WI38 (cell line): ENCODE results near the gene LRRFIP1.

Experiments used
- H3K4me3 ChIP-seq: 2 replicates; pipeline ENCODE4 v1.5.1; 2011; ENCODE audit warnings: low read depth, mild to moderate bottlenecking, control low read depth, low read length
- TF ChIP-seq, protein P1 (sequence below): IDR thresholded peaks from 2 replicates; pipeline ENCODE4 v1.5.1; 2012; ENCODE audit warnings: low read depth, mild to moderate bottlenecking, control low read depth, low read length

The LRRFIP1 gene

DNA sequence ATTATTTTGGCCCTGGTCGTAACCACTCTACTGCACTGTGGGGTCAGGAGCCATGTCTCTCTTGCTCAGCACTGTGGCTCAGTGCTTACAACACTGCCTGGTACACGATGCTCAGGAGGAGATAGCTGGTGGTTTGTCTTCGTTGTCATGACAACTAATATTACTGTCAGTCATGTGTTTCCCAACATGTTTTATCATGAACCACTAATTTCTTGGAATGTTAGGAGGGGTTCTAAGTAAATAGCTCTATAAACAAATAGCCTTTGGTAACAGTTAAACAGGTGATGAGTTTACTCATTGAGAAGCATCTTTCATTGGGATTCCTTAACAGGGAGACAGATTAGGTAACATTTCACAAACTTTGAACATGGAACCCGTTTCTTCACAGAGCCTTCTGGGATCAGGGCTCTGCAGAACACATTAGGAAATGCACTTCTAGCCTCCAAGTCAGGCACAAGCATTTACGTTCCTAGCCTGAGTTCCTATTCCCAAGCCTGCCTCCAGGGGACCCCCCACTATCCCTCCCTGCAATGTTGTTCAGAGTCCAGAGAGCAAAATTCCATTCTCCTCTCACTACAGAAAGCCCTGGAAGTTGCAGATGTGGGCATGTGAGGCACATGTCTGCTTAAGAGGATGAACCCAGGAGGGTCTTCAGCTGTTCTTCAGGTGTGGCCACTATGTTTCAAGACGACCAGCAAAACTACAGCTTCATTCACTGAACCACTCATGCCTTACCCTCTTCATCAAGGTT lies 164.8 kb downstream of the LRRFIP1 start:
- H3K4me3 ChIP-seq, result no peak overlapping the region
- TF ChIP-seq, protein P1, sequence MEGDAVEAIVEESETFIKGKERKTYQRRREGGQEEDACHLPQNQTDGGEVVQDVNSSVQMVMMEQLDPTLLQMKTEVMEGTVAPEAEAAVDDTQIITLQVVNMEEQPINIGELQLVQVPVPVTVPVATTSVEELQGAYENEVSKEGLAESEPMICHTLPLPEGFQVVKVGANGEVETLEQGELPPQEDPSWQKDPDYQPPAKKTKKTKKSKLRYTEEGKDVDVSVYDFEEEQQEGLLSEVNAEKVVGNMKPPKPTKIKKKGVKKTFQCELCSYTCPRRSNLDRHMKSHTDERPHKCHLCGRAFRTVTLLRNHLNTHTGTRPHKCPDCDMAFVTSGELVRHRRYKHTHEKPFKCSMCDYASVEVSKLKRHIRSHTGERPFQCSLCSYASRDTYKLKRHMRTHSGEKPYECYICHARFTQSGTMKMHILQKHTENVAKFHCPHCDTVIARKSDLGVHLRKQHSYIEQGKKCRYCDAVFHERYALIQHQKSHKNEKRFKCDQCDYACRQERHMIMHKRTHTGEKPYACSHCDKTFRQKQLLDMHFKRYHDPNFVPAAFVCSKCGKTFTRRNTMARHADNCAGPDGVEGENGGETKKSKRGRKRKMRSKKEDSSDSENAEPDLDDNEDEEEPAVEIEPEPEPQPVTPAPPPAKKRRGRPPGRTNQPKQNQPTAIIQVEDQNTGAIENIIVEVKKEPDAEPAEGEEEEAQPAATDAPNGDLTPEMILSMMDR, result peak; percentile 41

DNA sequence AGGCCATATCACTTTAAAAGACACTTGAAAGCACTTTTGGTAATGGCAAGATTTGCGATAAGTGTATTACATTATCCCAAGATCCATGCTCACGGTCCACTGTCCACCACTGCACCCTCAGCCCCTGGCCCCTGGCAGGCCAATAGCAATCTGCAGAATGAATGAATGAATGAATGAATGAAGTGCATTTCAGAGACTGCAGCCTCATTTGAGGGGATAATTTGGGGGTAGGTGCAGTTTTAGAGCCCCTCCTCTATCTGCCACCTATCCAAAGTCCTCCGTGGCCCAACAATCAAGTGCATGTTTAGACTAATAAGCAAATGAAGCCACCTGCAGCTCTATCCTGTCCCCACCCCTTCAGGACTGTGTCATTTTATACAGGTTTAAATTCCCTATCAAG lies 169.9 kb downstream of the LRRFIP1 start:
- TF ChIP-seq, protein P1, result no peak

DNA sequence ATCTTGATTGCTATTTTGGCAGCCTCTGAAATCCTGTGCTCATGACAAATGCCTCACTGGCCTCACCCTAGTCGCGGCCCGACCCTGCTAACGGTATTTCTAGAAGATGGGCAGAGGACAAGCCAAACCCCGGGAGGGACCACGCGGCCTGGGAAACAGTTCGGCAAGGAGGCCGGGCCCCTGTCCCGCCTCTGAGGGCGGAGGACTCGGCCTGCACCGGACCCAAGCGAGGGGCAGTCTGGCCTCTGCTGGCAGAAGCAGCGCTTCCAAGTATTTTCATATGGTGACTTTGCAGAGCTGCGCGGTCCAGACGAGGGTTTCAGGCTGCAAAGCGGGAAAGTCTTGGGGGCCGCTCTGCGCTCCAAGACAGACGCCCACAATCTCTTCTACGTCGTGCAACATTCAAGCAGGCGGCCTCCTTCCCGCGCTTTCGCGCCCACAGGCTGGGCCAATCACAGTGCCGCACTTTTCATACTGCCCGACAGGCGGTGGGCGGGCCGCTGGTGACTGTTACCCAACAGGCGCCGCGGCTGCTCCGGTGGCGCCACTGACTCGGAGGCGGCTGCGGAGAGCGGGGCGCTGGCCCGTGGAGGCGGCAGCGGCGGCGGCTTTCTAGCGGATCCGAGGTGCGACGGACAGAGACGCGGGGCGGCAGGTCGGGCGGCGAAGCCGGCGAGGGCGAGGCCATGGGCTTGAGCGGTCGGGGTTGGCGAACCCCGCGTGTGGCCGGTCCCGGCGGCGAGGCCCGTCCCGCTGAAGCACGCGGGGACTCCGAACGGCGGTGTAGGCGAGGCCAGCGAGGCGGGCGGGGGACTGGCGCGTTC lies 171.1 kb downstream of the LRRFIP1 start, which contains the start of gene RBM44:
TSS of gene RBM44 (plus strand) at position 544 of the 824 bp plus-strand sequence. CDS start 14,831 bp downstream, outside the sequence.
- TF ChIP-seq, protein P1, result no peak
- no peak within 1 kb of the TSS for H3K4me3 ChIP-seq

More for the DNA sequence above, 169.9 kb downstream of the LRRFIP1 start:
- no peak overlapping the region for H3K4me3 ChIP-seq

DNA sequence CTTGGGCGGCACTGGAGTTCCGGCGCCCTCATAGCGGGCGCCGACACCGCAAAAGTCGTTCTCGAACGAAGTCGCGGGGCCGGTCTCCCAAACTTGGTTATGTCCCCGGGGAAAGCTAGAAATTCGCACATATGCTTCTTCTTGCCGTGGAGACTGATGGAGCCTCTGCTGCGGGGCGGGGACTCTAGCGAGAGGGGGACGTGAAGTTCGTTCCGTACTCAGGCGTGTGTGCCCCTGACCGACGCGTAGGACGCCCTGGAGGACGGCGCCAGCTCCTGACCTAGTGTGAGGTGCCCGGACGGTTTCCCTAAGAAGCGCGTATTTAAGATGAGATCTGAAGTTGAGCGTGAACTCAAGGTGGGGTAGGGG lies 171.7 kb downstream of the LRRFIP1 start:
- TF ChIP-seq, protein P1, result no peak
- H3K4me3 ChIP-seq, result no peak overlapping the region

DNA sequence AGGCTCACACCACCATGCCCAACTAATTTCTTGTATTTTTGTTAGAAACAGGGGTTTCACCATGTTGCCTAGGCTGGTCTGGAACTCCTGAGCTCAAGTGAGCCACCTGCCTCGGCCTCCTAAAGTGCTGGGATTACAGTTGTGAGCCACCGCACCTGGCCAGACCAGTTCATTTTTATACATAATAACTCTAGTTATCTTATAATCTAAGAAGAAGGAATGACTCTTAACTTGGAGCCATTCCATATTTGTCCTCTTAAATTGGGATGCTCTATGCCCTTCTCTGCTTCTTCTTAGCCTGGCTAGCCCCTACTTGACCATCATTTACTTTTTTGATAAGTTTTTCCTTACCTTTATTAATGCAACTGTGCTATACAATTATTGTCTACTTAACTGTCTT lies 174.1 kb downstream of the LRRFIP1 start:
- TF ChIP-seq, protein P1, result no peak
- H3K4me3 ChIP-seq, result no peak overlapping the region

DNA sequence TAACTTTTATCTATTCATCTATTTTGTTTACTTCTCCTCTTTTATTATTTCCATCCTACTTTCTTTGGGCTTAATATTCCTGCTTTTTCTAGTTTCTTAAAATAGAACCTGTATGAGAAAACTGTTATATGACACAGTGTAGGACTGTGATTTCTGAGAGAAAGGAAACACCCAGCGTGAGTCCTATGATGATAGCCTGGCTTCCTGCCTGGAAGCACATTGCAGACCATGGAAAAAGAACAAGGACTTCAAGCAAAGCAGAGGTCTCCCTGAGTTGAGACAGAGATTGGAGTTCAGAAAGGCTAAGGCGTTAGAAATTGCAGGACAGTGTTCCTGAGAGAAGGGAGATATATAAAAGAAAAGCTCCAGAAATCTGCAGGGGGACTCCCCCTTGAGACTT lies 178.9 kb downstream of the LRRFIP1 start:
- TF ChIP-seq, protein P1, result no peak
- H3K4me3 ChIP-seq, result no peak overlapping the region

DNA sequence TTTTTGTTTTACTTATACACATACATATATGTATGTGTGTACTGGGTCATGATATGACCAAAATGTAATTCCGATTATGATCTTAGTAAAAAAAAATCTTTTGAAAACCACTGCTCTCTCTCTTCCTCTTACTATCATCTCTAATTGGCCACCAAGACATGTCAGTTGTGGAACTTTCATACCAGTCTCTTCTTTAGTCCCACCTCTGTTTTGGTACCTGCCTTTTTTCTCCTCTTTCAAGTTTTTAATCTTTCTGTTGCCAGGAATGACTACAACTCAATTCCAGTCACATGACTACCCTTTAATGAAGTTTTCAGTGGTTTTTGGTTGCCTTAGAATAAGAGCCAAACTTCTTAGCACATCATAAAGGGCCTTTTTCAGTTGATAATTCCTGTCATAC lies 188.2 kb downstream of the LRRFIP1 start:
- TF ChIP-seq, protein P1, result no peak
- no peak overlapping the region for H3K4me3 ChIP-seq
